Lower leg skin (tissue), 4 donors: Measurements from ENCODE around the gene CABP2. TPM values are rescaled to one million over a fixed set of nuclear protein-coding genes. Genes with fewer than 3 reads are reported as not detected.
A peak's percentile ranks its signal among the peaks of the same experiment; 100 is the strongest.
"Not testable (repeated sequence)": the region's sequence is repeated elsewhere in the genome, so short reads cannot be mapped to it uniquely, and the experiment has no call there.

Source experiments
- DNase-seq, 2 donors: peaks; one replicate each; pipeline ENCODE4 v3.0.0-alpha.2; 2019; ENCODE audit warnings: low spot score in 2 of 2
- H3K4me3 ChIP-seq: fragments of 200-600 bp; sonication (generic); 2 replicates; pipeline ENCODE4 v1.5.1; 2017; ENCODE audit warnings: mild to moderate bottlenecking, low read depth; ENCODE audit not compliant: poor library complexity, severe bottlenecking
- POLR2A ChIP-seq, 2 donors: fragments of 450-650 bp; IDR thresholded peaks; one replicate each; pipeline ENCODE4 v1.6.1; 2016 to 2017; ENCODE audit warnings: antibody characterized with exemption in 2 of 2, mild to moderate bottlenecking in 1 of 2, moderate library complexity in 1 of 2
- WGBS, 2 donors: methylation state at CpG; one replicate each; pipeline ENCODE4 v1.1.5; 2018; 5-methylcytosine and 5-hydroxymethylcytosine counted together
- intact Hi-C: fragments of 100-400 bp; cut with DNase I; formaldehyde crosslinking; loops from one replicate; pipeline ENCODE4 v1.15.0; 2023; ENCODE audit warnings: low total_unique reads
- total RNA-seq, 4 donors: library from RNA; depleted of rRNA; stranded (reverse); fragments of >200 nt; gene quantifications; one replicate each; pipeline ENCODE4 v1.1.0, GENCODE V29; 2016
- TF ChIP-seq, protein P1 (sequence below), 3 donors: fragments of 450-650 bp; IDR thresholded peaks; one replicate each; pipeline ENCODE4 v1.5.1; 2016; ENCODE audit warnings: antibody characterized with exemption in 3 of 3, mild to moderate bottlenecking in 3 of 3, moderate library complexity in 2 of 3

Gene CABP2
- total RNA-seq, 4 donors from 2014 or later, result not detected

GRCh38 chr11:67517784-67518552 is 5.3 kb downstream of the CABP2 start:
- H3K4me3 ChIP-seq, result no peak overlapping the region
- TF ChIP-seq, protein P1, sequence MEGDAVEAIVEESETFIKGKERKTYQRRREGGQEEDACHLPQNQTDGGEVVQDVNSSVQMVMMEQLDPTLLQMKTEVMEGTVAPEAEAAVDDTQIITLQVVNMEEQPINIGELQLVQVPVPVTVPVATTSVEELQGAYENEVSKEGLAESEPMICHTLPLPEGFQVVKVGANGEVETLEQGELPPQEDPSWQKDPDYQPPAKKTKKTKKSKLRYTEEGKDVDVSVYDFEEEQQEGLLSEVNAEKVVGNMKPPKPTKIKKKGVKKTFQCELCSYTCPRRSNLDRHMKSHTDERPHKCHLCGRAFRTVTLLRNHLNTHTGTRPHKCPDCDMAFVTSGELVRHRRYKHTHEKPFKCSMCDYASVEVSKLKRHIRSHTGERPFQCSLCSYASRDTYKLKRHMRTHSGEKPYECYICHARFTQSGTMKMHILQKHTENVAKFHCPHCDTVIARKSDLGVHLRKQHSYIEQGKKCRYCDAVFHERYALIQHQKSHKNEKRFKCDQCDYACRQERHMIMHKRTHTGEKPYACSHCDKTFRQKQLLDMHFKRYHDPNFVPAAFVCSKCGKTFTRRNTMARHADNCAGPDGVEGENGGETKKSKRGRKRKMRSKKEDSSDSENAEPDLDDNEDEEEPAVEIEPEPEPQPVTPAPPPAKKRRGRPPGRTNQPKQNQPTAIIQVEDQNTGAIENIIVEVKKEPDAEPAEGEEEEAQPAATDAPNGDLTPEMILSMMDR (IDR thresholded peaks at IDR 0.05), result no peak
- no peak for TF ChIP-seq POLR2A (IDR thresholded peaks at IDR 0.05)
- 73 to 75% methylated on average over 10 of the region's 10 CpGs for WGBS, 2 donors
- intact Hi-C loops, result no loop called here
- DNase-seq, result no peak

- H3K4me3 ChIP-seq, result no peak overlapping the region
- DNase-seq, result no peak
- TF ChIP-seq, protein P1 (IDR thresholded peaks at IDR 0.05), result no peak
- no peak for TF ChIP-seq POLR2A (IDR thresholded peaks at IDR 0.05)
- intact Hi-C loops, result no loop called here
- WGBS, 2 donors, result 90 to 96% methylated on average over 9 of the region's 9 CpGs
Measured at GRCh38 chr11:67516806-67517205, 6.4 kb downstream of the CABP2 start.

DNA sequence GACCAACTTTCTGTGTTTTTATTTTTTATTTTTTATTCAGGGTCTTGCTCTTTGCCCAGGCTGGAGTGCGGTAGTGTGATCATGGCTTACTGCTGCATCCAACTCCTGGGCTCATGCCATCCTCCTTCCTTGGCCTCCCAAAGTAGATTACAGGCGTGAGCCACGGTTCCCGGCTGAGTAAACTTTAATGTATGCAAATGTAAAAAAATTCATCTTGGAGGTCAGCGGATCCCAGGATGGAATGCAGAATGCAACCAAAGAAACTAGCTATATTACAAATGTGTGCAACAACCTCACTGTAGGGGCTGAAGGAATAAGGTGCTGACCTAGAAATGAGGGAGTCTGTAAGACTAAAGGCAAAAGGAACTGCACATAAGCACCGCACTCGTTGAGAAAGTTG is 9.1 kb downstream of the CABP2 start:
- 81 to 82% methylated on average over 7 of the region's 7 CpGs for WGBS, 2 donors
- no peak overlapping the region for H3K4me3 ChIP-seq
- intact Hi-C loops, result no loop called here
- no peak for DNase-seq
- TF ChIP-seq, protein P1 (IDR thresholded peaks at IDR 0.05), result no peak
- no peak for TF ChIP-seq POLR2A (IDR thresholded peaks at IDR 0.05)

DNA sequence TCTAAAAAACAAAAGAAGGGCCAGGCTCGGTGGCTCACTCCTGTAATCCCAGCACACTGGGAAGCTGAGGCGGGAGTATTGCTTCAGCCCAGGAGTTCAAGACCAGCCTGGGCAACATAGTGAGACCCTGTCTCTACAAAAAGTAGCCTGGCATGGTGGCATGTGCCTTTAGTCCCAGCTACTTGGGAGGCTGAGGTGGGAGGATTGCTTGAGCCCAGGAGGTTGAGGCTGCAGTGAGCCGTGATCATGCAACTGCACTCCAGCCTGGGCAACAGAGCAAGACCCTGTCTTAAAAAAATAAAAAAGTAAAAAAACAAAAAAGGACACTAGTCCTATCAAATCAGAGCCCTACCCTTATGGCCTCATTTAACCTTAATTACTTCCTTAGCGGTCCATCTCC is 11.7 kb downstream of the CABP2 start:
- DNase-seq, intact Hi-C loops, H3K4me3 ChIP-seq: not testable (repeated sequence)
- WGBS, 2 donors, result 90 to 93% methylated on average over 4 of the region's 4 CpGs

GRCh38 chr11:67510023-67510345 is 13.3 kb downstream of the CABP2 start:
- DNase-seq, result no peak
- WGBS, 2 donors, result 53 to 61% methylated on average over 3 of the region's 3 CpGs
- H3K4me3 ChIP-seq, result no peak overlapping the region
- intact Hi-C loops, result no loop called here
- no peak for TF ChIP-seq POLR2A (IDR thresholded peaks at IDR 0.05)
- TF ChIP-seq, protein P1 (IDR thresholded peaks at IDR 0.05), result no peak

DNA sequence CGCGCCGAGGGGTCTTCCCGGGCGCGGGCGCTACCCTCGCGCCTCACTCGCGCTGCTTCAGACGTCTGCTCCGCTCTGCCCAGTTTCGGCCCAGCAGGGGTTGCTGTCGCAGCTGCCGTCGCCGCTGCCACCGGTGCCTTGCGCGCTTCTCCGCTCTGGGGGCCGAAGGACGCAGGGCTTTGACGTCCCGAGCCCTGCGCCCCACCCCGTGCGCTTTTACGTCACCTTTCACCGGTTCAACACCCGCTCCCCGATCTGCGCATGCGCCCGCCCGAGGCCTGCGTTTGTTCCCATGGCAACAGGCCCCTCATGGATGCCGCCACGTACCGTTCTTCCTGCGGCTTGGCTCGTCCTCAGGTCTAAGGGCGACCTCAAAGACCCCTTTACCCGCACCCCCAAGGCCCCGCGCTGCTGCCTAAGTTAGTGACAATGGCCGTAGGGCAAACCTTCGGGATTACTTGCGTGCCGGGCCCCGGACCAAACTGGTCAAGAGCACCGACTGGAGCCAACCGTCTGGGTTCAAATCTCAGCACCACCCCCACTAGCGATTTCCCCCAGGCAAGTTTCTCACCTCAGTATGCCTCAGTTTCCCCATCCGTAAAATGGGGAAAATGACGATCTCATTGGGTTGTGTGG is 14.6 kb downstream of the CABP2 start:
- intact Hi-C loops, result loop anchor here (10.0 kb wide), 1 partner anchor 114 kb away; the partner anchor contains the start of gene RAD9A

More for the DNA sequence above, 14.6 kb downstream of the CABP2 start:
- WGBS, 2 donors, result 1 to 2% methylated on average over 40 to 45 of the region's 57 CpGs
- TF ChIP-seq, protein P1 (IDR thresholded peaks at IDR 0.05), result no peak
- peak in 1 of 2 donors; percentile 22 for TF ChIP-seq POLR2A (IDR thresholded peaks at IDR 0.05)
- DNase-seq, result peak; percentile 96 to 99
- H3K4me3 ChIP-seq, result peak overlapping the region; percentile 58
